A549 (cell line): Measurements from ENCODE around the gene YIPF1. TPM values are rescaled to one million over a fixed set of nuclear protein-coding genes. Genes with fewer than 3 reads are reported as not detected.

Experiments
- ATAC-seq, 2 experiments: fragments of 200-7000 bp in 1 of 2; fragments of >200 bp in 1 of 2; cut with Nextera tagmentation in 1 of 2; cut with Tn5 transposase in 1 of 2; 3 replicates each; pipeline versions ENCODE4 v1.8.0 to v1.9.1; 2018 to 2020; ENCODE audit warnings: mild to moderate bottlenecking in 1 of 2, moderate library complexity in 1 of 2
- CTCF ChIA-PET: fragments of 300-600 bp; sonication (Branson Sonifier 250); formaldehyde crosslinking; extraction: SDS; loops from one replicate; lab custom pipeline; 2021; ENCODE audit warnings: antibody characterized with exemption, inconsistent platforms; lab: Yijun Ruan, JAX
- POLR2A ChIA-PET: fragments of 350-600 bp; formaldehyde crosslinking; extraction: SDS; loops from one replicate; lab custom pipeline; 2021; ENCODE audit warnings: antibody characterized with exemption, inconsistent platforms; lab: Yijun Ruan, JAX
- DNase-seq, 2 experiments: peaks; one replicate each; pipeline versions ENCODE4 v3.0.0 to v3.0.0-alpha.2; 2011 to 2016; ENCODE audit warnings: low read depth in 1 of 2, low spot score in 1 of 2
- FAIRE-seq: peaks from 2 replicates; lab custom pipeline; 2011; peaks lifted over from hg19 to GRCh38; lab: Jason Lieb, UNC
- H3K27ac ChIP-seq, 2 experiments: fragments of >200 bp; sonication (Bioruptor Twin); formaldehyde crosslinking; 3 replicates each; pipeline ENCODE4 v1.5.1; 2016 to 2017
- H3K4me1 ChIP-seq: fragments of >200 bp; sonication (Bioruptor Twin); formaldehyde crosslinking; 3 replicates; pipeline ENCODE4 v1.6.1; 2016
- H3K4me2 ChIP-seq: fragments of >200 bp; sonication (Bioruptor Twin); formaldehyde crosslinking; 3 replicates; pipeline ENCODE4 v1.6.1; 2016
- H3K4me3 ChIP-seq: fragments of >200 bp; sonication (Bioruptor Twin); formaldehyde crosslinking; 3 replicates; pipeline ENCODE4 v1.5.1; 2016
- H3K9me3 ChIP-seq: fragments of >200 bp; sonication (Bioruptor Twin); formaldehyde crosslinking; 3 replicates; pipeline ENCODE4 v1.6.1; 2016
- ATOH8 ChIP-seq: fragments of 250-450 bp; sonication (Bioruptor Pico); IDR thresholded peaks from 2 replicates; pipeline ENCODE4 v1.5.0; 2020; ENCODE audit warnings: low read depth, mild to moderate bottlenecking, moderate library complexity
- BHLHE40 ChIP-seq: IDR thresholded peaks from 2 replicates; pipeline ENCODE4 v1.6.1; 2012; ENCODE audit warnings: low read depth, low read length, inconsistent platforms
- CEBPB ChIP-seq, 2 experiments: fragments of >200 bp in 1 of 2; sonication (Bioruptor Twin) in 1 of 2; formaldehyde crosslinking in 1 of 2; IDR thresholded peaks; 2 replicates each; pipeline ENCODE4 v1.6.1; 2012 to 2016
- CHD4 ChIP-seq: fragments of 200-600 bp; sonication (generic); IDR thresholded peaks from 2 replicates; pipeline ENCODE4 v1.6.1; 2016; ENCODE audit warnings: antibody characterized with exemption, mild to moderate bottlenecking, borderline replicate concordance
- E2F6 ChIP-seq: IDR thresholded peaks from 2 replicates; pipeline ENCODE4 v1.6.1; 2012; ENCODE audit warnings: low read depth, borderline replicate concordance
- EHMT2 ChIP-seq: fragments of 200-600 bp; sonication (generic); IDR thresholded peaks from 2 replicates; pipeline ENCODE4 v1.6.1; 2016; ENCODE audit warnings: antibody characterized with exemption, low read depth, mild to moderate bottlenecking, moderate library complexity
- EP300 ChIP-seq, 2 experiments: fragments of >200 bp; sonication (Bioruptor Twin); formaldehyde crosslinking; IDR thresholded peaks; 2 replicates in 1 of 2; 3 replicates in 1 of 2; pipeline ENCODE4 v1.6.1; 2016 to 2017
- FOSB ChIP-seq: fragments of 250-450 bp; sonication (Bioruptor Pico); IDR thresholded peaks from 2 replicates; pipeline ENCODE4 v1.5.0; 2020; ENCODE audit warnings: mild to moderate bottlenecking, moderate library complexity
- HEYL ChIP-seq: fragments of 250-450 bp; sonication (Bioruptor Pico); IDR thresholded peaks from 2 replicates; pipeline ENCODE4 v1.8.0; 2021; ENCODE audit warnings: mild to moderate bottlenecking, moderate library complexity
- HOXA7 ChIP-seq: fragments of 250-450 bp; sonication (Bioruptor Pico); IDR thresholded peaks from 2 replicates; pipeline ENCODE4 v1.5.0; 2020; ENCODE audit warnings: mild to moderate bottlenecking, moderate library complexity
- HOXB13 ChIP-seq: fragments of 250-450 bp; sonication (Bioruptor Pico); IDR thresholded peaks from 2 replicates; pipeline ENCODE4 v1.5.0; 2020; ENCODE audit warnings: low read depth, mild to moderate bottlenecking, moderate library complexity
- KDM1A ChIP-seq: fragments of 200-600 bp; sonication (generic); IDR thresholded peaks from 2 replicates; pipeline ENCODE4 v1.6.1; 2016; ENCODE audit warnings: low read depth, mild to moderate bottlenecking
- KDM5A ChIP-seq: fragments of 200-600 bp; sonication (generic); IDR thresholded peaks from 2 replicates; pipeline ENCODE4 v1.6.1; 2016; ENCODE audit warnings: antibody characterized with exemption, mild to moderate bottlenecking
- MYC ChIP-seq: IDR thresholded peaks from 2 replicates; pipeline ENCODE4 v1.6.1; 2012; ENCODE audit warnings: mild to moderate bottlenecking, inconsistent platforms, low read length, improper control_type of control experiment, borderline replicate concordance
- NFE2L2 ChIP-seq: fragments of 150-350 bp; conservative IDR thresholded peaks from 2 replicates; pipeline ENCODE4 v1.6.1; 2014; ENCODE audit warnings: low read length
- PBX3 ChIP-seq: IDR thresholded peaks from 2 replicates; pipeline ENCODE4 v1.6.1; 2012
- PHF8 ChIP-seq: fragments of 200-600 bp; sonication (generic); IDR thresholded peaks from 2 replicates; pipeline ENCODE4 v1.6.1; 2016; ENCODE audit warnings: low read depth, mild to moderate bottlenecking, antibody characterized with exemption, moderate library complexity, borderline replicate concordance
- POLR2A ChIP-seq: IDR thresholded peaks from 2 replicates; pipeline ENCODE4 v1.6.1; 2012; ENCODE audit warnings: mild to moderate bottlenecking, low read length
- POLR2AphosphoS2 ChIP-seq: conservative IDR thresholded peaks from 2 replicates; pipeline ENCODE4 v1.6.1; 2012; ENCODE audit warnings: low read length, improper control_type of control experiment, inconsistent platforms
- RAD21 ChIP-seq, 2 experiments: fragments of >200 bp in 1 of 2; sonication (Bioruptor Twin) in 1 of 2; formaldehyde crosslinking in 1 of 2; IDR thresholded peaks in 1 of 2; conservative IDR thresholded peaks in 1 of 2; 2 replicates in 1 of 2; 3 replicates in 1 of 2; pipeline ENCODE4 v1.6.1; 2012 to 2018; ENCODE audit warnings: inconsistent platforms in 1 of 2
- RFX5 ChIP-seq: fragments of 450-650 bp; IDR thresholded peaks from 2 replicates; pipeline ENCODE4 v1.7.1; 2014; ENCODE audit warnings: antibody characterized with exemption, mild to moderate bottlenecking, moderate library complexity
- RNF2 ChIP-seq: fragments of 200-600 bp; sonication (generic); IDR thresholded peaks from 2 replicates; pipeline ENCODE4 v1.6.1; 2016; ENCODE audit warnings: low read depth, mild to moderate bottlenecking, antibody characterized with exemption, moderate library complexity, borderline replicate concordance
- USF2 ChIP-seq: fragments of 450-650 bp; IDR thresholded peaks from 2 replicates; pipeline ENCODE4 v1.6.1; 2014; ENCODE audit warnings: antibody characterized with exemption
- ZNF302 ChIP-seq: fragments of 250-450 bp; sonication (Bioruptor Pico); IDR thresholded peaks from 2 replicates; pipeline ENCODE4 v1.9.0; 2021; ENCODE audit warnings: inconsistent platforms, mild to moderate bottlenecking, moderate library complexity
- ZSCAN20 ChIP-seq: fragments of 250-450 bp; sonication (Bioruptor Pico); IDR thresholded peaks from 2 replicates; pipeline ENCODE4 v1.8.0; 2022; ENCODE audit warnings: mild to moderate bottlenecking, moderate library complexity
- WGBS: methylation state at CpG from one replicate; pipeline ENCODE4 v1.1.6; 2017; ENCODE audit errors: missing lambda C conversion rate; 5-methylcytosine and 5-hydroxymethylcytosine counted together
- polyA plus RNA-seq, 4 experiments: library from polyadenylated mRNA; depleted of rRNA in 3 of 4; stranded (reverse); fragments of >200 nt; fragmentation: RNase III in 1 of 4; extraction: RNeasy Plus Mini Kit Qiagen cat#74134 plus additional on column Dnase treatment in 1 of 4; gene quantifications; 2 replicates in 3 of 4; 3 replicates in 1 of 4; pipeline ENCODE4 v1.2.3, GENCODE V29; 2011 to 2017
- TF ChIP-seq, protein P1 (sequence below): fragments of 150-350 bp; IDR thresholded peaks from 2 replicates; pipeline ENCODE4 v1.6.1; 2014; ENCODE audit warnings: low read depth, mild to moderate bottlenecking, low read length
- TF ChIP-seq, protein P2 (sequence below): fragments of >200 bp; sonication (Bioruptor Twin); formaldehyde crosslinking; IDR thresholded peaks from 3 replicates; pipeline ENCODE4 v1.6.1; 2016

Gene YIPF1
- polyA plus RNA-seq, 2 of the 4 experiments (the other 2 are of a cell fraction) = 15.4 to 30.1 TPM

- TF ChIP-seq CEBPB (IDR thresholded peaks at IDR 0.05) (no peak), RAD21 (conservative IDR thresholded peaks at IDR 0.05 in 1 of 2, IDR thresholded peaks at IDR 0.05 in 1 of 2) (no peak), MYC (no peak), NFE2L2 (no peak), BHLHE40 (no peak), ZNF302 (CRISPR knock-in tag) (no peak), HEYL (CRISPR knock-in tag) (no peak), E2F6 (no peak), FOSB (no peak), USF2 (no peak), RFX5 (no peak), ATOH8 (CRISPR knock-in tag) (no peak)
- TF ChIP-seq, protein P1, sequence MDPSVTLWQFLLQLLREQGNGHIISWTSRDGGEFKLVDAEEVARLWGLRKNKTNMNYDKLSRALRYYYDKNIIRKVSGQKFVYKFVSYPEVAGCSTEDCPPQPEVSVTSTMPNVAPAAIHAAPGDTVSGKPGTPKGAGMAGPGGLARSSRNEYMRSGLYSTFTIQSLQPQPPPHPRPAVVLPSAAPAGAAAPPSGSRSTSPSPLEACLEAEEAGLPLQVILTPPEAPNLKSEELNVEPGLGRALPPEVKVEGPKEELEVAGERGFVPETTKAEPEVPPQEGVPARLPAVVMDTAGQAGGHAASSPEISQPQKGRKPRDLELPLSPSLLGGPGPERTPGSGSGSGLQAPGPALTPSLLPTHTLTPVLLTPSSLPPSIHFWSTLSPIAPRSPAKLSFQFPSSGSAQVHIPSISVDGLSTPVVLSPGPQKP = no peak
- TF ChIP-seq, all 56 proteins: peak for 0
- H3K4me2 ChIP-seq = no peak overlapping the region
- FAIRE-seq = no peak
- ATAC-seq = no peak
- CTCF ChIA-PET = no interaction called here
- H3K4me1 ChIP-seq = peaks cover 18% of the 10 kb centered on the region
- H3K9me3 ChIP-seq = no peaks in the 10 kb centered on the region
- POLR2A ChIA-PET = no interaction called here
- 67% methylated on average over 7 of the region's 7 CpGs for WGBS
- H3K27ac ChIP-seq = no peak overlapping the region
- H3K4me3 ChIP-seq = no peak overlapping the region
- no peak for DNase-seq
These were observed 12.9 kb upstream of the YIPF1 start for GRCh38 chr1:53902235-53903138.

DNA sequence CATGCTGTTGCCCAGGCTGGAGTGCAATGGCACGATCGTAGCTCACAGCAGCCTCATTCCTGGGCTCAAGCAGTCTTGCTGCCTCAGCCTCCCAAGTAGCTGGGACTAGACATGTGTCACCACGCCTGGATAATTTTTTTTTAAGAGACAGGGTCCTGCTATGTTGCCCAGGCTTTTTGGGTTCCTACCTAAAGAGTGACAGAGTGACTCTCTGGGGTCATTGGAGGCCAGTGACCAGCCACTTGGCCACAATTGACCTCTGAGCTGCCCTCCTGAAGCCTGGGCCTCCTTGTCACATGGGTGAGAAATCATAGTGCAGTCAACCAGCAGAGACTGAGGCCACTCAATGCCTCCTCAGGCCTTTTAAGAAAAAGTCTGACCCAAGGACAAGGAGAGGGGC lies 10.1 kb upstream of the YIPF1 start:
- 85% methylated on average over 3 of the region's 3 CpGs for WGBS
- ChIA-PET CTCF (interaction anchor here (0.6 to 2.5 kb wide), 2 partner anchors 60 to 621 kb away, joined by 3 to 11 read pairs; no protein-coding TSS in a partner anchor), POLR2A (no interaction called here)
- ATAC-seq = no peak
- H3K27ac ChIP-seq = no peak overlapping the region
- no peaks in the 10 kb centered on the region for H3K9me3 ChIP-seq
- no peak for DNase-seq
- peaks cover 19% of the 10 kb centered on the region; the same call in 2 of the 3 replicates for H3K4me1 ChIP-seq
- no peak for TF ChIP-seq RNF2
- no peak for TF ChIP-seq POLR2A
- no peak for TF ChIP-seq KDM5A
- no peak for TF ChIP-seq PBX3
- TF ChIP-seq MYC = no peak
- TF ChIP-seq ATOH8 (CRISPR knock-in tag) = no peak
- no peak for TF ChIP-seq POLR2AphosphoS2
- TF ChIP-seq HOXB13 (CRISPR knock-in tag) = no peak
- no peak for TF ChIP-seq CHD4
- no peak for TF ChIP-seq ZSCAN20 (CRISPR knock-in tag)
- TF ChIP-seq, protein P2, sequence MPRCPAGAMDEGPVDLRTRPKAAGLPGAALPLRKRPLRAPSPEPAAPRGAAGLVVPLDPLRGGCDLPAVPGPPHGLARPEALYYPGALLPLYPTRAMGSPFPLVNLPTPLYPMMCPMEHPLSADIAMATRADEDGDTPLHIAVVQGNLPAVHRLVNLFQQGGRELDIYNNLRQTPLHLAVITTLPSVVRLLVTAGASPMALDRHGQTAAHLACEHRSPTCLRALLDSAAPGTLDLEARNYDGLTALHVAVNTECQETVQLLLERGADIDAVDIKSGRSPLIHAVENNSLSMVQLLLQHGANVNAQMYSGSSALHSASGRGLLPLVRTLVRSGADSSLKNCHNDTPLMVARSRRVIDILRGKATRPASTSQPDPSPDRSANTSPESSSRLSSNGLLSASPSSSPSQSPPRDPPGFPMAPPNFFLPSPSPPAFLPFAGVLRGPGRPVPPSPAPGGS = no peak
- no peak for TF ChIP-seq HEYL (CRISPR knock-in tag)
- TF ChIP-seq ZNF302 (CRISPR knock-in tag) = no peak
- TF ChIP-seq EP300 (IDR thresholded peaks at IDR 0.05) = no peak
- TF ChIP-seq PHF8 = no peak
- no peak for TF ChIP-seq EHMT2
- TF ChIP-seq HOXA7 (CRISPR knock-in tag) = no peak
- TF ChIP-seq KDM1A = no peak
- TF ChIP-seq E2F6 = no peak
- H3K4me3 ChIP-seq = no peak overlapping the region
- H3K4me2 ChIP-seq = peak overlapping the region; percentile 5; the same call in 1 of the 3 replicates
- no peak for FAIRE-seq
